Neural progenitor cell (in vitro differentiated cells): ENCODE results near the gene SASH3.

Experiments used
- CTCF ChIP-seq: fragments of 200-600 bp; sonication (generic); IDR thresholded peaks from 2 replicates; pipeline ENCODE4 v1.5.1; 2017; ENCODE audit warnings: antibody characterized with exemption, mild to moderate bottlenecking
- EZH2 ChIP-seq: fragments of 200-600 bp; sonication (generic); IDR thresholded peaks from 2 replicates; pipeline ENCODE4 v1.6.1; 2017; ENCODE audit warnings: antibody characterized with exemption, mild to moderate bottlenecking, moderate library complexity

- TF ChIP-seq CTCF (no peak), EZH2 (no peak)
Measured at GRCh38 chrX:129818123-129818522, 38.4 kb downstream of the SASH3 start.
